NCI-H1417 treated with DMSO at 0.1 percent for 48 hours (cell line): ENCODE results near the gene KRTAP3-1.

ENCODE experiments used
- DNase-seq: peaks from one replicate; lab custom pipeline; 2025; lab: John Stamatoyannopoulos, UW

The KRTAP3-1 gene

DNA sequence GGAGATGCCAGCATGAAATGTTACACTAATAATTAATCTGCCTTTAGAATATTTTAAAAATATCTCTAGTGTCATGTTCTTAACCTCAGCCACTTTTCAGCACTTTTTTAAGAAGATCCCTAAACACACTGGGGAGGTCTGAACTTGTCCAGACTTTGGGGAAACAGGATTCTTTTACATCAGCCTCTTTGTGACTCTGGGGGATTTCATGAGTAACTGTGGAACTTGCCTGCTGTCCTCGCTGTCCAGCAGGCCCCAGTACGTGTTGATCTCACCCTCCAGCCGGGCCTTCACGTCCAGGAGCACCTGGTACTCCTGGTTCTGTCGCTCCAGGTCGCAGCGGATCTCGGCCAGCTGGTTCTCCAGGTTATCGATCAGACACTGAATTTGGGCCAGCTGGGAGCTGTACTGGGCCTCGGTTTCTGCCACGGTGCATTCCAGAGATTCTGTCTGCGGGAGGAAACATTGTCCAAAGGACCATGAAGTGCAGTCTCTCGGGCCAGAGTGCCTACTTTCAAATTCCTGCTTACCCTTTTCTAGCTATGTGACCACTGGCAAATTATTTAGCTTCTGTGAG lies 30.3 kb downstream of the KRTAP3-1 start:
- no peak for DNase-seq

DNA sequence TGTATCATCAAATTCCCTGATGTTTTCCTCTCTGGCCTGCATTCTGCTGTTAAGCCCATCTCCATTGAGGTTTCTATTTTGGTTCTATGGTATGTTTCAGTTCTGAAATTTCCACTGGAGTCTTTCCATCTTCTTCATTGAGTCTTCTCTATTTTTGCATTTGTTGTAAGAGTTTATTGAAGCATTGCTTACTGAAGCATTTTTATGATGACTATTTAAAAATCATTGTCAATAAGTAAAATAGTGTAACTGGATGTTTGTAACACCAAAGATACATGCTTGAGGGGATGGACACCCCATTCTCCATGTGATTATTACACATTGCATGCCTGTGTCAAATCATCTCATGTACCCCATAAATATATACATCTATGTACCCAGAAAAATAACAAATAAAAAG lies 33.4 kb downstream of the KRTAP3-1 start:
- DNase-seq: no peak

DNA sequence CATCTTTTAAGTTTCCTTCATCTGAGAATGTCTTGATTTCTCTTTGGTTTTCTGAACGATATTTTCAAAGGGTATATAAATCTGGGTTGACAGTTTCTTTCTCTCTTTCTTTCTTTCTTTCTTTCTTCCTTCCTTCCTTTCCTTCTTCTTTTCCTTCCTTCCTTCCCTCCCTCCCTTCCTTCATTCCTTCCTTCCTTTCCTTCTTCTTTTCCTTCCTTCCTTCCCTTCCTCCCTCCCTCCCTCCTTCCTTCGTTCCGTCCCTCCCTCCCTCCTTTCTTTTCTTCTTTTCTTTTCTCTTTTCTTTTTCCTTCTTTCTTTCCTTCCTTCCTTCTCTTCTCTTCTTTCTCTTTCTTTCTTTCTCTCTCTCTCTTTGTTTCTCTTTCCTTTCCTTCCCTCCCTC lies 34.6 kb downstream of the KRTAP3-1 start:
- DNase-seq: no peak

DNA sequence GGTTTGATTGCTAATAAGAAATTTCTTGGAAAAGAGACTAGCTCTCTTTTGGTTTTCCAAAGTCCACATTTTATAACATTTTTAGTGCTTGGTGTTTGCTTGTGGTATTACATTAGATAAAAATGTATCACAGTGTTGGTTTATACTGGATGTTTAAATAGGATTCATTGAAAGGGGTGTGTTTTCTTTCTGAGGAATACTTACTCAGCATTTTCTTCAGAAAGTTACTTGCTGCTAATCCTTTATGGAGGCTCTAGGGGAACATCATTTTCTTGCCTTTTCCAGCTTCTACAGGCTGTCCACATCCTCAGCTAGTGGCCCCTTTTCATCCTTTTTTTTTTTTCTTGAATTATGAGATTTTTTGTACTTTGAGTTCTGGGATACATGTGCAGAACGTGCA lies 41.3 kb downstream of the KRTAP3-1 start:
- DNase-seq: no peak

DNA sequence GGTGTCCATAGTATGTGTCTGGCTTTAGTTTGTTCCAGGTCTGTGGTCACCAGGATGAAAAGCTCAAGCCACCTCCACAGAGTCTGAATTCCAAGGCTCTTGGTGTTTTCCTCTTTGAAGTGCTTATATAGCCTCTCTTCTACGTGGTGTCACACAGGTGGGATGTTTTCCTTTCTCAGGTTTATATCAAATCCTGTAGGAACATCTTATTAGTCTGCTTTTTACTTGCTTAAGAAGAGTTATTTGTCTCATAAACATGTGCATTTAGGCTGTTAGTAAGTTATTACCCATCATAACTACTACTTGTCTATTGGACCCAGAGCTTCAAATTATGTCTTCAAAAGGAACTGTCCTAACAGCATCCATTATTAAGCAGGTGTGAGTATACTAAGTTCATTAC lies 42.1 kb downstream of the KRTAP3-1 start, which contains the start of gene KRT39:
Gene KRT39 (minus strand): TSS at position 101 of the 400 bp plus-strand sequence. CDS start 92 bp downstream, at position 9.
- no peak for DNase-seq

DNA sequence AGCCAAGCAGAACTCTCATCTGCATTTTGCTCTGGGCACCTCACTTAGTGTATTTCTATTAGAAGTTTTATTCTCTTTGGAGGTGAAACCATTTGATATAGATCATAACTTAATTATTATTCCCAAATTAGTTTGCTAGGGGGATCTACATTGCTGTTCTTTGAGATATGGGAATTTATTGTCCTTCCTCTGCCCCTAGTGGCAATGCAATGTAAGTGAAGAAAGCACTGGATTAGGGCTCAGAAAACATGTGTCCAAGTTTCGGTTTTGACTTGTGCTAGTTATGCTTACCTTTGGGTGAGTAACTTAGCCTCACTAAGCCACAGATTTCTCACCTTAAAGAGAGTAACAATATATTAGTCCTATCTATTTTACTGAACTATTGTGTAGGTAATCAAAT lies 45.1 kb downstream of the KRTAP3-1 start:
- no peak for DNase-seq

DNA sequence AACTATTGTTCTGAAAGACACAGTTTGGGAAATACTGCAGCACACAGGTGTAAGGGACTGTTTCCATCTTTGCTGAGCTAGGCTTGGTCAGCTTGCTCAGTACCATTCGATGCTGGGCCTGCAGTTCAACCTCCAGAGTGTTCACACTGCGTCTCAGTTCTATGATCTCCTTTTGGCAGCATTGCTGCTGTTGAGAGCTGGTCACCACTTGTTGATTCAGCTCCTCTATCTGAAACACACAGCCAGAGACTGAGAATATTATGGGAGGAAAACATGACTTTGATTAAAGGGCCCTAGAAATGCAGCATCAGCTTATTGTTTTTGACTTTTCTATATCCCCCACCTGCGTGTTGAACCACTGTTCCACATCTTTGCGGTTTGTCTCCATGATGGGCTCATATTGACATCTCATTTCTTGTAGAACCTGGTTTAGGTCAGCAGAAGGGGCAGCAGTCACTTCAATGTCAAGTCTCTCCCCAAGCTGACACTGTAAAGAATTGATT lies 46.8 kb downstream of the KRTAP3-1 start:
- DNase-seq: no peak

DNA sequence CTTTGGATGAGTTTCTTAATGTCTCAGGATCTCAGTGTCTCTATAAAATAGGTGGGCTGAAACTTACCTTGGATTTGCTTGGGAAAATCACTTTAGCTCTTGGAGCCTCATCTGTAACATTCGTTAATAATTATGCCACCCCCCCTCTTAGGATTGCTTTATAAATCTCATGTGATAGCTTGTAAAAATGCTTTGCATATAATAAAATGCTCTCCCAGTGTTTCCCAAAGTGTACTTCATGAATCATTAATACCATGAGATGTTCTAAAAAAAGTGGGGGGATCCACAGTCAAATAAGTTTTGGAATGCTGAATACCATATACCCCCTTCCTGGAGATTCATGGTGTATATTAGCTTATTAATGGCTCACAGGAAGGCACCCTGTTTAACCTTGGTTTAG lies 47.3 kb downstream of the KRTAP3-1 start:
- no peak for DNase-seq

DNA sequence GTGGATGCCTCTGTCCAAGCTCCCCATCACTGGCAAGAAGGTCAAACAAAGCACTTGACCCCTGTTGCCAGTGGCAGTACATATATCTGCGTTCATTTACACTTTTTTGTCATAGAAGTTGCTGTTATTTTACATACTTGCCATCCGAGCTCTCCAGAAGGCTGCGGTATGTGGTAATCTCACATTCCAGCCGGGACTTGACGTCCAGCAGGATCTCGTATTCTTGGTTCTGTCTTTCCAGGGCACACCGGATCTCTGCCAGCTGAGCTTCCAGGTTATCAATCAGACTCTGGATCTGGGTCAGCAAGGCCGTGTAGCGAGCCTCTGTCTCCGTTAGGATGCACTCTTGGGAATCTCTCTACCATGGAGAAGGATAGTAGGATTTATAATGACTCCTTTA lies 48.8 kb downstream of the KRTAP3-1 start:
- DNase-seq: no peak
